Lower leg skin (tissue), 3 donors: ENCODE data around the gene CMTM3.

Experiments
- CTCF ChIP-seq, 3 donors: fragments of 450-650 bp; IDR thresholded peaks; one replicate each; pipeline ENCODE4 v1.5.1; 2016; ENCODE audit warnings: antibody characterized with exemption in 3 of 3, mild to moderate bottlenecking in 3 of 3, moderate library complexity in 2 of 3
- POLR2A ChIP-seq, 2 donors: fragments of 450-650 bp; IDR thresholded peaks; one replicate each; pipeline ENCODE4 v1.6.1; 2016 to 2017; ENCODE audit warnings: antibody characterized with exemption in 2 of 2, mild to moderate bottlenecking in 1 of 2, moderate library complexity in 1 of 2

- no peak for TF ChIP-seq CTCF (IDR thresholded peaks at IDR 0.05)
- no peak for TF ChIP-seq POLR2A (IDR thresholded peaks at IDR 0.05)
Measured at GRCh38 chr16:66610111-66610820, 5.8 kb downstream of the CMTM3 start.
